Embryonic facial prominence (tissue), 1 donor: ENCODE data around the gene SPTBN1.
"Not testable (repeated sequence)": the region's sequence is repeated elsewhere in the genome, so short reads cannot be mapped to it uniquely, and the experiment has no call there.

Experiments
- DNase-seq: peaks from one replicate; pipeline ENCODE4 v3.0.0-alpha.2; 2016; ENCODE audit errors: extremely low spot score

Gene SPTBN1

GRCh38 chr2:54672590-54673456, 216.7 kb downstream of the SPTBN1 start:
- peak; percentile 23 for DNase-seq

DNA sequence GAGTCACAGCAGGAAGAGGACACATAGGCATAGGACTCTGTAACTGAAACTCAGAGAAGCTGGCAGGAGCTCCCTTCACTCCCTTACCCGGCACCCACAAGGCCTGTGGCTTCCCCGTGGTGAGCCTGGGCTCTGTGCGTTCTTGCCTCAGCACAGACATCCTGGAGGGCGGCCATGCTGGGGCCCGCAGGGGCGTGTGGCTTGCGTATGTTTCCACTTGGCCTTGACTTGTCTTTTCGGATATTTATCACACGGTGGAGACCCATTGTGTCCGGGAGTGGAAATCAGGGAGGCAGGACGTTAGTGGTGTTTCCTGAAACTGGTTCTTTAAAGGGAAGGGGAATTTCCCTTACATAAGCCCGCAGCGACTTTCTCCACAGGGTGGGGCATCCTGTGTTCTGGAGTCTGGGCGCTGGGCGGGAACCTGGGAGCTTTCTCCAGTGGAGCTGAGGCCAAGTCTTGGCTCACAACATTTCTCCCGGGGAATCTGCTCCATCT, 217.4 kb downstream of the SPTBN1 start:
- DNase-seq, result no peak

GRCh38 chr2:54675281-54675680, 219.2 kb downstream of the SPTBN1 start:
- no peak for DNase-seq

- DNase-seq, result no peak
These were observed 219.6 kb downstream of the SPTBN1 start for GRCh38 chr2:54675738-54676137.

GRCh38 chr2:54676656-54677055, 220.5 kb downstream of the SPTBN1 start:
- DNase-seq, result no peak

- no peak for DNase-seq
These were observed 221.5 kb downstream of the SPTBN1 start for GRCh38 chr2:54677476-54678265.

- DNase-seq, result no peak
These were observed 222.6 kb downstream of the SPTBN1 start for GRCh38 chr2:54678719-54679118.

GRCh38 chr2:54680397-54681041, 224.4 kb downstream of the SPTBN1 start:
- DNase-seq, result no peak

DNA sequence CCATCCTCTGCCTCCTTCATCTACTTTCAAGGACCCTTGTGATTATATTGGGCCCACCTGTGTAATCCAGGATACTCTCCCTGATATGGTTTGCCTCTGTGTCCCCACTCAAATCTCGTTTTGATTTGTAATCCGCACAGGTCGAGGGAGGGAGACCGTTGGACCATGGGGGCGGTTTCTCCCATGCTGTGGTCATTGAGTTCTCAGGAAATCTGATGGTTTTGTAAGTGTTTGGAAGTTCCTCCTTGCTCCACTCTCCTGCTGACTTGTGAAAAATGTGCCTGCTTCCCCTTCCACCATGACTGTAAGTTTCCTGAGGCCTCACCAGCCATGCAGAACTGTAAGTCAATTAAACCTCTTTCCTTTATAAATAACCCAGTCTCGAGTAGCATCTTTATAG, 225.3 kb downstream of the SPTBN1 start:
- no peak for DNase-seq

- DNase-seq, result no peak
These were observed 227.5 kb downstream of the SPTBN1 start for GRCh38 chr2:54683596-54683995.

GRCh38 chr2:54685263-54685775, 229.2 kb downstream of the SPTBN1 start:
- DNase-seq, result no peak

DNA sequence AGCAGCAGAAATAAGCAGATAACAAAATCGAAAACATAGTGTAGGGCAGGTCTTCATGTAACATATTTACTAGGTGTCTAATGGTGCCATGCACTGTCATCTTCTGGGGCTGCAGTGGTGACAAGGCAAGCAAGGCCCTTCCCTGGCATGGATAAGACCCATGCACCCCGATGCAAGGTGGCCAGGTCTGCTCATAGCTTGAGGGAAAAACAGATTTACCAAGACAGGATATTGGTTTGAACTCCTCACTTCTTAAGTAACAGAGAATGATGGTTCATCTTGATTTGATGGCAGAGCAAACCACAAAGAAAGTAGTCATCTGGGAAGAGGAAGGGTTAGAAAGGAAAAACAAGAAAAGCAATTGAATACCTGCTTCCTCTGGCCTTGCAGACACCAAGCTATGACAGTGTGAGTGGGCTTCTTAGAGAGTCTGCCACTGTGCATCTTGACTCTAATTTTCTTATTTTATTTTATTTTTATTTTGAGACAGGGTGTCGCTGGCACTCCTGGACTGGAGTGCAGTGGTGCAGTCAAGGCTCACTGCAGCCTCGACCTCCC, 231.5 kb downstream of the SPTBN1 start:
- no peak for DNase-seq

DNA sequence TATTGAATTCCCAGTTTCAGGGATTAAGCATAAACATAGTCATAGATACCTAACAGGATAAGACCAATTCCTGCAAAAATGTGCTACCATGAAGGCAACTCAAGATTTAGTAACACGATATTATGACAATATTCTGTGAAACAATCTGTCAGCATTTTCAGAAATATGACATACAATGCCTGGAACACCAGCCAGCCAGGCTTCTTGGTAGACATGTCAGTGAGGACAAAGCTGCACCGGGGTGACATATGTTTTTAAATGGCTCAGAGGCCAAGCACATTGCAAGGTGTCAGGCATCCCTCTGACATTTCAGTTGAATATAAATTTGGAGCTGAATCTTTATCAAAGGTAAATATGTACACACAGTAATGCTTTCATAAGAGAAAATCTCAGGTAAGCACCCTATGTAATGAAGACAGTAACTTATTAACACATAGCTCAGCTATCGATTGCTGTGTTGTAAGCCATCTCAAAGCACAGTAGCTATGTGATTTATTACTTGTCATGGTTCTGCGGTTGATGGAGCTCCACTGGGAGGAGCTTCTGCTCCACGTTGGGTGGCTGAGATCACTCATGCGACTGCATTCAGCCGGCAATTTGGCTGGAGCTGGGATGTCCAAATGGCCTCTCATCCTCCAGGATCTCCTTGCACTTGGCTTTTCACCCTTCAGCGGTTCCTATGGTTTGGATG, 235.5 kb downstream of the SPTBN1 start:
- DNase-seq, result no peak

DNA sequence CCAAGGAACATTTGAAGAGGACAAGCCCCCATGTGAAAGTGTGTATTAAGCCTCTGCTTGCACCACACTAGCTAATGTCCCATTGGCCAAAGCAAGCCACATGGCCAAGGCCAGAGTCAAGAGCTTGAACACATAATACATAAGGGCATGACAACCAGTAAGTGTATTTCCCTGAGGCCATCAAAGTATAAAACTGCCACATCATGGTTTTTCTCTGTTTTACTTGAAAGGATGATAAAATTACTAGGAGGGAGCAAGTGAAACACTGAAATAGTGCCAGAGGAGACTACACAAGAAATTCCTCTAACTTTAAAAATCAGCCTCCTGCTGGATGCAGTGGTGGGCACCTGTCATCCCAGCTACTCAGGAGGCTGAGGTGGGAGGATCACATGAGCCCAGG, 236.4 kb downstream of the SPTBN1 start:
- DNase-seq, result no peak

GRCh38 chr2:54695378-54695777, 239.3 kb downstream of the SPTBN1 start:
- no peak for DNase-seq

DNA sequence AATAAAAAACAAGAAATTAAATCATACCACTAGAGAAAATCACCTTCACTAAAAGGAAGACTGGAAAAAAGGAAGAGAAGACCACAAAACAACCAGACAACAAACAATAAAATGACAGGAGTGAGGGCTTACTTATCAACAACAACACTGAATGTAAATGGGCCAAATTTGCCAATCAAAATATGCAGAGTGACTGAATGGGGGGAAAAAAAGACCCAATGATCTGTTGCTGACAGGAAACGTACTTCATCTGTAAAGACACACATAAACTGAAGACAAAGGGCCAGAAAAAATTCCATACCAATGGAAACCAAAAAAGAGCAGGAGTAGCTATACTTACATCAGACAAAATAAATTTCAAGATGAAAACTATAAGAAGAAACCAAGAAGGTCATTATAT, 241.8 kb downstream of the SPTBN1 start:
- DNase-seq, result no peak

GRCh38 chr2:54698926-54699325, 242.8 kb downstream of the SPTBN1 start:
- DNase-seq, result not testable (repeated sequence)

GRCh38 chr2:54699665-54700064, 243.5 kb downstream of the SPTBN1 start:
- no peak for DNase-seq

GRCh38 chr2:54701029-54701428, 244.9 kb downstream of the SPTBN1 start:
- DNase-seq, result no peak

GRCh38 chr2:54704238-54704637, 248.1 kb downstream of the SPTBN1 start:
- no peak for DNase-seq
